Hematopoietic multipotent progenitor cell treated with erythropoietin and hydrocortisone succinate and interleukin-3 and kit ligand, for 15 days (in vitro differentiated cells): ENCODE measurements around the gene TAS2R60.
A peak's percentile ranks its signal among the peaks of the same experiment; 100 is the strongest.
"Not testable (repeated sequence)": the region's sequence is repeated elsewhere in the genome, so short reads cannot be mapped to it uniquely, and the experiment has no call there.

ENCODE experiments used
- DNase-seq: peaks from one replicate; pipeline ENCODE4 v3.0.0-alpha.2; 2015; ENCODE audit warnings: low spot score

TAS2R60 gene

GRCh38 chr7:143477501-143478150 is 34.4 kb downstream of the TAS2R60 start, which contains the start of gene TAS2R41:
Gene TAS2R41 (plus strand): TSS chr7:143477873. CDS start chr7:143477873, 0 bp downstream.
- DNase-seq: no peak

- no peak for DNase-seq
These were observed 36.0 kb downstream of the TAS2R60 start for GRCh38 chr7:143479055-143479766.

GRCh38 chr7:143480501-143480900 is 37.2 kb downstream of the TAS2R60 start:
- no peak for DNase-seq

GRCh38 chr7:143484119-143484518 is 40.9 kb downstream of the TAS2R60 start:
- DNase-seq: no peak

- no peak for DNase-seq
These were observed 41.8 kb downstream of the TAS2R60 start for GRCh38 chr7:143485094-143485493.

- no peak for DNase-seq
These were observed 42.2 kb downstream of the TAS2R60 start for GRCh38 chr7:143485500-143485899.

GRCh38 chr7:143486266-143486665 is 43.0 kb downstream of the TAS2R60 start:
- DNase-seq: not testable (repeated sequence)

- DNase-seq: no peak
These were observed 43.8 kb downstream of the TAS2R60 start for GRCh38 chr7:143487061-143487460.

- DNase-seq: no peak
These were observed 44.3 kb downstream of the TAS2R60 start for GRCh38 chr7:143487566-143487965.

GRCh38 chr7:143490717-143491306 is 47.6 kb downstream of the TAS2R60 start:
- DNase-seq: peak; percentile 6

- DNase-seq: no peak
These were observed 48.8 kb downstream of the TAS2R60 start for GRCh38 chr7:143492043-143492471.

GRCh38 chr7:143492799-143493739 is 49.8 kb downstream of the TAS2R60 start:
- DNase-seq: no peak

- no peak for DNase-seq
These were observed 50.5 kb downstream of the TAS2R60 start for GRCh38 chr7:143493751-143494150.
